H9 (cell line): ENCODE results near the gene ANTKMT. TPM values are rescaled to one million over a fixed set of nuclear protein-coding genes. Genes with fewer than 3 reads are reported as not detected.
A peak's percentile ranks its signal among the peaks of the same experiment; 100 is the strongest.

Experiments used
- DNase-seq: peaks from one replicate; pipeline ENCODE4 v3.0.0-alpha.2; 2017
- H2AFZ ChIP-seq: one replicate; pipeline ENCODE4 v1.6.1; 2013; ENCODE audit warnings: mild to moderate bottlenecking, low read length, control low read depth, moderate library complexity
- H2AK5ac ChIP-seq: 2 replicates; pipeline ENCODE4 v1.6.1; 2013; ENCODE audit warnings: low read length, control low read depth, mixed read lengths; ENCODE audit not compliant: insufficient read length
- H2BK120ac ChIP-seq: one replicate; pipeline ENCODE4 v1.6.1; 2013; ENCODE audit warnings: low read depth, mild to moderate bottlenecking, low read length, control low read depth, inconsistent platforms; ENCODE audit not compliant: poor library complexity, severe bottlenecking
- H2BK12ac ChIP-seq: 2 replicates; pipeline ENCODE4 v1.6.1; 2013; ENCODE audit warnings: low read length, control low read depth, mixed read lengths, low read depth; ENCODE audit not compliant: insufficient read length
- H2BK15ac ChIP-seq: 2 replicates; pipeline ENCODE4 v1.6.1; 2013; ENCODE audit warnings: low read depth, low read length, control low read depth
- H2BK20ac ChIP-seq: one replicate; pipeline ENCODE4 v1.6.1; 2013; ENCODE audit warnings: low read depth, mild to moderate bottlenecking, low read length, control low read depth, inconsistent platforms; ENCODE audit not compliant: poor library complexity, severe bottlenecking
- H2BK5ac ChIP-seq: 2 replicates; pipeline ENCODE4 v1.6.1; 2013; ENCODE audit warnings: low read length, control low read depth, mixed read lengths; ENCODE audit not compliant: insufficient read length
- H3K14ac ChIP-seq: 2 replicates; pipeline ENCODE4 v1.6.1; 2013; ENCODE audit warnings: low read length, control low read depth; ENCODE audit not compliant: insufficient read depth
- H3K18ac ChIP-seq: 2 replicates; pipeline ENCODE4 v1.6.1; 2013; ENCODE audit warnings: low read depth, mild to moderate bottlenecking, mixed read lengths, low read length, control low read depth; ENCODE audit not compliant: insufficient read length
- H3K23ac ChIP-seq: 2 replicates; pipeline ENCODE4 v1.6.1; 2013; ENCODE audit warnings: low read length, control low read depth, mixed read lengths, low read depth; ENCODE audit not compliant: insufficient read length
- H3K23me2 ChIP-seq: 2 replicates; pipeline ENCODE4 v1.6.1; 2013; ENCODE audit warnings: low read depth, mild to moderate bottlenecking, mixed read lengths, low read length, control low read depth; ENCODE audit not compliant: insufficient read length, poor library complexity, severe bottlenecking
- H3K27ac ChIP-seq: 2 replicates; pipeline ENCODE4 v1.5.1; 2013; ENCODE audit warnings: low read length, control low read depth, mixed read lengths, low read depth; ENCODE audit not compliant: insufficient read length
- H3K27me3 ChIP-seq: 2 replicates; pipeline ENCODE4 v1.6.1; 2013; ENCODE audit warnings: low read length, control low read depth, inconsistent platforms; ENCODE audit not compliant: insufficient read depth
- H3K4ac ChIP-seq: 2 replicates; pipeline ENCODE4 v1.6.1; 2013; ENCODE audit warnings: low read depth, mild to moderate bottlenecking, control low read depth, inconsistent platforms, low read length, moderate library complexity
- H3K4me1 ChIP-seq: 2 replicates; pipeline ENCODE4 v1.6.1; 2013; ENCODE audit warnings: low read length, control low read depth, inconsistent platforms; ENCODE audit not compliant: insufficient read depth
- H3K4me2 ChIP-seq: 2 replicates; pipeline ENCODE4 v1.6.1; 2013; ENCODE audit warnings: low read length, control low read depth, mixed read lengths; ENCODE audit not compliant: insufficient read length, insufficient read depth
- H3K56ac ChIP-seq: 2 replicates; pipeline ENCODE4 v1.6.1; 2013; ENCODE audit warnings: low read depth, mild to moderate bottlenecking, mixed read lengths, low read length, control low read depth; ENCODE audit not compliant: insufficient read length
- H3K79me1 ChIP-seq: 2 replicates; pipeline ENCODE4 v1.6.1; 2013; ENCODE audit warnings: low read depth, mild to moderate bottlenecking, moderate library complexity, low read length, control low read depth, inconsistent platforms; ENCODE audit not compliant: insufficient read depth, poor library complexity, severe bottlenecking
- H3K79me2 ChIP-seq: 2 replicates; pipeline ENCODE4 v1.6.1; 2013; ENCODE audit warnings: low read length, control low read depth, inconsistent platforms; ENCODE audit not compliant: insufficient read depth
- H3K9ac ChIP-seq: 2 replicates; pipeline ENCODE4 v1.6.1; 2013; ENCODE audit warnings: low read length, control low read depth, mixed read lengths; ENCODE audit not compliant: insufficient read length; ENCODE audit errors: extremely low read depth
- H3K9me3 ChIP-seq: one replicate; pipeline ENCODE4 v1.6.1; 2013; ENCODE audit warnings: low read depth, low read length, inconsistent platforms; ENCODE audit not compliant: control insufficient read depth
- H3T11ph ChIP-seq: one replicate; pipeline ENCODE4 v1.6.1; 2013; ENCODE audit warnings: mild to moderate bottlenecking, low read length, control low read depth, inconsistent platforms
- H4K20me1 ChIP-seq: one replicate; pipeline ENCODE4 v1.6.1; 2013; ENCODE audit not compliant: control insufficient read depth, insufficient read length, insufficient read depth
- H4K5ac ChIP-seq: 2 replicates; pipeline ENCODE4 v1.6.1; 2013; ENCODE audit warnings: low read depth, mild to moderate bottlenecking, mixed read lengths, low read length, control low read depth; ENCODE audit not compliant: insufficient read length
- H4K8ac ChIP-seq: replicated peaks from 2 replicates; pipeline ENCODE4 v1.6.1; 2013; ENCODE audit warnings: low read length, control low read depth, mixed read lengths, low read depth; ENCODE audit not compliant: insufficient read length
- H4K91ac ChIP-seq: 2 replicates; pipeline ENCODE4 v1.6.1; 2013; ENCODE audit warnings: low read depth, mild to moderate bottlenecking, moderate library complexity, mixed read lengths, low read length, control low read depth; ENCODE audit not compliant: insufficient read length
- H3K27ac Mint-ChIP-seq, 3 experiments: 2 replicates in 2 of 3; 3 replicates in 1 of 3; pipeline ENCODE4 v1.8.0; 2020 to 2021; ENCODE audit warnings: mixed read lengths in 3 of 3, mild to moderate bottlenecking in 1 of 3, moderate library complexity in 1 of 3
- H3K27me3 Mint-ChIP-seq: 2 replicates; pipeline ENCODE4 v1.8.0; 2021; ENCODE audit warnings: low read depth, mild to moderate bottlenecking, moderate library complexity, mixed read lengths
- H3K36me3 Mint-ChIP-seq, 3 experiments: 2 replicates in 2 of 3; 3 replicates in 1 of 3; pipeline ENCODE4 v1.8.0; 2020 to 2021; ENCODE audit warnings: low read depth in 3 of 3, mixed read lengths in 3 of 3; ENCODE audit not compliant: insufficient read depth in 1 of 3
- H3K4me1 Mint-ChIP-seq, 2 experiments: 2 replicates each; pipeline ENCODE4 v1.8.0; 2020; ENCODE audit warnings: mixed read lengths in 2 of 2
- H3K4me3 Mint-ChIP-seq, 2 experiments: 2 replicates in 1 of 2; 3 replicates in 1 of 2; pipeline ENCODE4 v1.8.0; 2020 to 2021; ENCODE audit warnings: mild to moderate bottlenecking in 2 of 2, mixed read lengths in 2 of 2, moderate library complexity in 1 of 2
- H3K9me3 Mint-ChIP-seq, 2 experiments: 2 replicates in 1 of 2; 3 replicates in 1 of 2; pipeline ENCODE4 v1.8.0; 2020; ENCODE audit warnings: mild to moderate bottlenecking in 2 of 2, mixed read lengths in 2 of 2, moderate library complexity in 1 of 2
- CTCF ChIP-seq: fragments of 200-600 bp; sonication (generic); conservative IDR thresholded peaks from 3 replicates; pipeline ENCODE4 v1.8.0; 2021; ENCODE audit warnings: antibody characterized with exemption, mild to moderate bottlenecking
- WGBS: extraction: QIAGEN DNeasy Blood & Tissue Kit; methylation state at CpG from one replicate; pipeline ENCODE4 v1.1.7; 2013; ENCODE audit warnings: missing lambda C conversion rate, low lambda C conversion rate, mixed read lengths; ENCODE audit not compliant: insufficient read length; ENCODE audit errors: extremely low coverage; 5-methylcytosine and 5-hydroxymethylcytosine counted together
- total RNA-seq: library from RNA; stranded (reverse); gene quantifications from 2 replicates; pipeline ENCODE4 v1.2.1, GENCODE V29; 2021

The ANTKMT gene
- total RNA-seq, 1 experiment from 2014 or later = 31.5 TPM

DNA sequence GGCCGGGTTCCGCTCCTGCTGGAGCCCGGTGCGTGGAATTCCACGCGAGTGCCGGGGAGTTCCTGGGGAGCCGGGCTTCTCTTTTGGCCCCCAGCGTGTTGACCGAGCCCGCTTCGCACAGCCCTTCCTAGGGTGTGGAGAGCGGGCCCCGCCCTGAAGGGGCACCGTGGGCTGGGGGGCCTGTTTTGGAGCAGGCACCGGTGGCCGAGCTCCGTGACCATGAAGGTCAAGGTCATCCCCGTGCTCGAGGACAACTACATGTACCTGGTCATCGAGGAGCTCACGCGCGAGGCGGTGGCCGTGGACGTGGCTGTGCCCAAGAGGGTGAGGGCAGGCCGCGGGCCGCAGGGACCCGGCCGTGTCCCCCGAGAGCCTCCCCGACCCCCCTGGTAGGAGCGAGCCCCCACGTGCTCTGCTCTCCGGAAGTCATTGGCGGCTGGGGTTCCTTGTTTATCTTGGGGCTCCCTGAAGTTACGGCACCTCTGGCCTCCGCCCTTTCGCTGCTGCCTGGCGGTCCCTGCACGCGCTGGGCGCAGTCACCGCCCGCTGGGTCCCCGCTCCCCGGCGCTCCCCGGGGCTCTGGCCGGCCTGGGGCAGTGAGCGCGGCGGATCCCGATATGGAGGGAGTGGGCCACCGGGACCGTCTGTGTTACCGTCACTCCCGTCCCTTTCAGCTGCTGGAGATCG lies 6.5 kb downstream of the ANTKMT start:
- Histone ChIP-seq H3K4me2 (peak overlapping the region; percentile 87), H2BK5ac (no peak overlapping the region), H3K23me2 (peaks cover 11% of the 10 kb centered on the region), H3T11ph (no peak overlapping the region), H4K91ac (no peak overlapping the region), H2BK15ac (no peak overlapping the region), H3K4ac (no peak overlapping the region), H2AFZ (no peak overlapping the region), H4K8ac (no peak overlapping the region), H2AK5ac (no peak overlapping the region), H4K5ac (no peak overlapping the region), H2BK12ac (no peak overlapping the region), H4K20me1 (no peaks in the 10 kb centered on the region), H3K14ac (peak overlapping the region; percentile 35; the same call in 1 of the 2 replicates), H3K27me3 (no peaks in the 10 kb centered on the region), H3K56ac (no peak overlapping the region), H3K27ac (no peak overlapping the region), H3K9me3 (no peaks in the 10 kb centered on the region), H3K79me1 (no peaks in the 10 kb centered on the region), H3K18ac (peak overlapping the region; percentile 53), H2BK120ac (no peak overlapping the region), H2BK20ac (no peak overlapping the region), H3K9ac (no peak overlapping the region), H3K4me1 (no peaks in the 10 kb centered on the region), H3K23ac (no peak overlapping the region), H3K79me2 (no peaks in the 10 kb centered on the region)
- no peaks in the 10 kb centered on the region for H3K4me1 Mint-ChIP-seq
- no peaks in the 10 kb centered on the region for H3K9me3 Mint-ChIP-seq
- peaks cover 0 to 7% (median 5%) of the 10 kb centered on the region in 3 experiments; a peak in 3 of 7 replicates for H3K36me3 Mint-ChIP-seq
- TF ChIP-seq CTCF = no peak
- DNase-seq = no peak
- H3K27me3 Mint-ChIP-seq = peaks cover 14% of the 10 kb centered on the region
- WGBS = no CpG with 5 or more reads among the region's 61 CpGs
- H3K27ac Mint-ChIP-seq = no peak overlapping the region
- peak overlapping the region; percentile 47 to 72 for H3K4me3 Mint-ChIP-seq
